Measurements from ENCODE around the gene AUH.

The AUH gene

GRCh38 chr9:91243029-91243428 lies 118.7 kb downstream of the AUH start:
- DNase-seq = no peak

- no peak for DNase-seq
Observed at GRCh38 chr9:91241909-91242308, 119.8 kb downstream of the AUH start.

GRCh38 chr9:91240596-91241165 lies 121.0 kb downstream of the AUH start:
- DNase-seq = no peak

- no peak for DNase-seq
Observed at GRCh38 chr9:91239367-91240111, 122.2 kb downstream of the AUH start.

- no peak for DNase-seq
Observed at GRCh38 chr9:91234523-91234922, 127.2 kb downstream of the AUH start.

- DNase-seq = no peak
Observed at GRCh38 chr9:91231619-91232018, 130.1 kb downstream of the AUH start.

- no peak for DNase-seq
Observed at GRCh38 chr9:91223000-91223399, 138.7 kb downstream of the AUH start.

- DNase-seq = no peak
Observed at GRCh38 chr9:91222457-91222856, 139.3 kb downstream of the AUH start.

GRCh38 chr9:91221332-91221731 lies 140.4 kb downstream of the AUH start:
- peak; percentile 33 for DNase-seq

GRCh38 chr9:91220491-91221135 lies 141.1 kb downstream of the AUH start:
- DNase-seq = no peak

- no peak for DNase-seq
Observed at GRCh38 chr9:91220021-91220420, 141.7 kb downstream of the AUH start.

- no peak for DNase-seq
Observed at GRCh38 chr9:91219557-91219956, 142.2 kb downstream of the AUH start.

- DNase-seq = no peak
Observed at GRCh38 chr9:91217388-91217787, 144.3 kb downstream of the AUH start.

- peak; percentile 41 for DNase-seq
Observed at GRCh38 chr9:91214867-91215266, 146.9 kb downstream of the AUH start.

GRCh38 chr9:91214086-91214485 lies 147.6 kb downstream of the AUH start:
- peak; percentile 68 for DNase-seq

GRCh38 chr9:91212596-91213243 lies 149.0 kb downstream of the AUH start:
- no peak for DNase-seq

- DNase-seq = no peak
Observed at GRCh38 chr9:91211919-91212318, 149.8 kb downstream of the AUH start.

- no peak for DNase-seq
Observed at GRCh38 chr9:91211414-91211813, 150.3 kb downstream of the AUH start.

GRCh38 chr9:91210318-91210717 lies 151.4 kb downstream of the AUH start:
- no peak for DNase-seq

GRCh38 chr9:91208837-91209236 lies 152.9 kb downstream of the AUH start:
- DNase-seq = no peak

GRCh38 chr9:91208419-91208745 lies 153.3 kb downstream of the AUH start:
- no peak for DNase-seq

GRCh38 chr9:91207729-91208418 lies 153.8 kb downstream of the AUH start:
- DNase-seq = peak; percentile 68

GRCh38 chr9:91207397-91207728 lies 154.4 kb downstream of the AUH start:
- DNase-seq = no peak

GRCh38 chr9:91206806-91207205 lies 154.9 kb downstream of the AUH start:
- DNase-seq = no peak

Measured in fibroblast of upper back skin (primary cell).